ENCODE data around the gene IFI6. TPM values are rescaled to one million over a fixed set of nuclear protein-coding genes. Genes with fewer than 3 reads are reported as not detected.

IFI6 gene
- total and polyA plus RNA-seq, 2 donors (not counting 1 experiment from before 2014, with no cell fraction given) = 11.7 to 12.0 TPM

- peaks cover 17% of the 10 kb centered on the region for H4K20me1 ChIP-seq (ENCODE audit: control insufficient read depth, insufficient read depth, low read length, poor library complexity, severe bottlenecking)
- H3K4me1 ChIP-seq (ENCODE audit: control insufficient read depth in 2 of 2, insufficient read depth in 2 of 2, low read length in 2 of 2) = peaks cover 67 to 89% of the 10 kb centered on the region in 2 donors
- H3K27me3 ChIP-seq (replicated peaks in 1 of 4; ENCODE audit: control extremely low read depth in 1 of 4, control insufficient read depth in 3 of 4, insufficient read depth in 4 of 4, low read length in 3 of 4) = no peaks in the 10 kb centered on the region
- peak overlapping the region; percentile 91 for H3K4me2 ChIP-seq (replicated peaks; ENCODE audit: low read depth, low read length, poor library complexity, severe bottlenecking)
- 76% methylated on average over 10 of the region's 13 CpGs for WGBS (ENCODE audit: insufficient coverage)
- peaks cover 5 to 52% of the 10 kb centered on the region in 2 experiments for H3K36me3 ChIP-seq (replicated peaks in 1 of 2; ENCODE audit: control extremely low read depth in 1 of 2, control insufficient read depth in 1 of 2, extremely low read depth in 1 of 2, insufficient read depth in 2 of 2, low read length in 1 of 2)
- DNase-seq (peak; percentile 12), ATAC-seq (ENCODE audit: low read depth) (no peak)
- no peaks in the 10 kb centered on the region for H3K9me3 Mint-ChIP-seq (ENCODE audit: insufficient read depth)
- peak overlapping the region; percentile 69 for H3K27ac Mint-ChIP-seq
- H3K27me3 Mint-ChIP-seq = no peaks in the 10 kb centered on the region
- TF ChIP-seq, protein P1, sequence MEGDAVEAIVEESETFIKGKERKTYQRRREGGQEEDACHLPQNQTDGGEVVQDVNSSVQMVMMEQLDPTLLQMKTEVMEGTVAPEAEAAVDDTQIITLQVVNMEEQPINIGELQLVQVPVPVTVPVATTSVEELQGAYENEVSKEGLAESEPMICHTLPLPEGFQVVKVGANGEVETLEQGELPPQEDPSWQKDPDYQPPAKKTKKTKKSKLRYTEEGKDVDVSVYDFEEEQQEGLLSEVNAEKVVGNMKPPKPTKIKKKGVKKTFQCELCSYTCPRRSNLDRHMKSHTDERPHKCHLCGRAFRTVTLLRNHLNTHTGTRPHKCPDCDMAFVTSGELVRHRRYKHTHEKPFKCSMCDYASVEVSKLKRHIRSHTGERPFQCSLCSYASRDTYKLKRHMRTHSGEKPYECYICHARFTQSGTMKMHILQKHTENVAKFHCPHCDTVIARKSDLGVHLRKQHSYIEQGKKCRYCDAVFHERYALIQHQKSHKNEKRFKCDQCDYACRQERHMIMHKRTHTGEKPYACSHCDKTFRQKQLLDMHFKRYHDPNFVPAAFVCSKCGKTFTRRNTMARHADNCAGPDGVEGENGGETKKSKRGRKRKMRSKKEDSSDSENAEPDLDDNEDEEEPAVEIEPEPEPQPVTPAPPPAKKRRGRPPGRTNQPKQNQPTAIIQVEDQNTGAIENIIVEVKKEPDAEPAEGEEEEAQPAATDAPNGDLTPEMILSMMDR (IDR thresholded peaks at IDR 0.05) = no peak
- no peak for TF ChIP-seq EZH2 (IDR thresholded peaks at IDR 0.05; ENCODE audit: borderline replicate concordance, insufficient read depth, low read depth, low read length, poor library complexity, severe bottlenecking)
- POLR2A ChIA-PET = interaction anchor here (0.5 kb wide), 1 partner anchor 20 kb away, joined by 4 read pairs; no protein-coding TSS in a partner anchor
- no peak overlapping the region for H3K27ac ChIP-seq (ENCODE audit: low read length in 2 of 2)
- H3K9ac ChIP-seq (ENCODE audit: low read length) = no peak overlapping the region
- peak overlapping the region; percentile 13 for H3K4me3 Mint-ChIP-seq
- intact Hi-C loops (cut with micrococcal nuclease) = no loop called here
- peaks cover 40% of the 10 kb centered on the region for H3K79me2 ChIP-seq (ENCODE audit: control insufficient read depth, insufficient read depth, low read length)
- H2AFZ ChIP-seq (ENCODE audit: insufficient read depth, low read depth, low read length, poor library complexity, severe bottlenecking) = no peak overlapping the region
- H3K4me3 ChIP-seq (ENCODE audit: control extremely low read depth in 1 of 5, extremely low read depth in 1 of 5, insufficient read depth in 1 of 5, low read depth in 2 of 5, low read length in 4 of 5) = peak overlapping the region in 1 of 5 experiments; percentile 63
- H3K4me1 Mint-ChIP-seq = peaks cover 38% of the 10 kb centered on the region
- no peaks in the 10 kb centered on the region for H3K9me3 ChIP-seq (ENCODE audit: control extremely low read depth in 1 of 3, control insufficient read depth in 2 of 3, insufficient read depth in 1 of 3, low read length in 2 of 3)
- CTCF ChIA-PET = interaction anchor here (0.8 to 20.3 kb wide), 7 partner anchors 10 to 41 kb away, joined by 3 to 473 read pairs (median 4); no protein-coding TSS in a partner anchor
Observed at GRCh38 chr1:27623327-27624212, 48.4 kb downstream of the IFI6 start.

DNA sequence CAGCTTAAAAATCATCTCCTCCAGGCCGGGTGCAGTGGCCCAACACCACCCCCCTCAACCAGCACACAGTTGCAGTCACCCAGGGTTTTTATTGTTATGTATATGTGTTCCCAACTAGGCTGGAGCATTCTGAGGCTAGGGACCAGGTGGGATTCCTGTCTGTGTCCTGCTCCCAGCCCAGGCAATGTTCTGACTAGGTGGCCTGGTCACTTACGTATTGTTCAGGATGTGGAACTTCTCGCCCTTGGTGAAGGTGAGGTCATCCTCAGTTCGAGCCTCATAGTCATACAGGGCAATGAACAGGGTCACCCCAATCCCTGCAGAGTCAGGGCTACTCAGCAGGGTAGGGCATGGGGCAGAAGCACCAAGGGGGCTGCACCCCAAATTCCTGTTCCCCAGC lies 49.2 kb downstream of the IFI6 start:
- ChIA-PET POLR2A (interaction anchor here (0.5 kb wide), 1 partner anchor 19 kb away, joined by 4 read pairs; no protein-coding TSS in a partner anchor), CTCF (interaction anchor here (1.2 to 20.3 kb wide), 6 partner anchors 12 to 47 kb away, joined by 3 to 473 read pairs (median 4); no protein-coding TSS in a partner anchor)
- no peak overlapping the region for H3K27ac ChIP-seq (ENCODE audit: low read length in 2 of 2)
- intact Hi-C loops (cut with micrococcal nuclease) = no loop called here
- 69% methylated on average over 3 of the region's 4 CpGs for WGBS (ENCODE audit: insufficient coverage)
- peaks cover 5 to 59% of the 10 kb centered on the region in 2 experiments for H3K36me3 ChIP-seq (replicated peaks in 1 of 2; ENCODE audit: control extremely low read depth in 1 of 2, control insufficient read depth in 1 of 2, extremely low read depth in 1 of 2, insufficient read depth in 2 of 2, low read length in 1 of 2)
- H3K9ac ChIP-seq (ENCODE audit: low read length) = no peak overlapping the region
- Mint-ChIP-seq H3K27me3 (no peaks in the 10 kb centered on the region), H3K4me3 (no peak overlapping the region), H3K9me3 (ENCODE audit: insufficient read depth) (no peaks in the 10 kb centered on the region), H3K4me1 (peaks cover 41% of the 10 kb centered on the region), H3K27ac (no peak overlapping the region)
- no peaks in the 10 kb centered on the region for H3K27me3 ChIP-seq (replicated peaks in 1 of 4; ENCODE audit: control extremely low read depth in 1 of 4, control insufficient read depth in 3 of 4, insufficient read depth in 4 of 4, low read length in 3 of 4)
- peak; percentile 11 for DNase-seq
- no peak overlapping the region for H2AFZ ChIP-seq (ENCODE audit: insufficient read depth, low read depth, low read length, poor library complexity, severe bottlenecking)
- no peak overlapping the region for H3K4me3 ChIP-seq (ENCODE audit: control extremely low read depth in 1 of 5, extremely low read depth in 1 of 5, insufficient read depth in 1 of 5, low read depth in 2 of 5, low read length in 4 of 5)
- TF ChIP-seq, protein P1 (IDR thresholded peaks at IDR 0.05) = no peak
- no peak for TF ChIP-seq EZH2 (IDR thresholded peaks at IDR 0.05; ENCODE audit: borderline replicate concordance, insufficient read depth, low read depth, low read length, poor library complexity, severe bottlenecking)
- H3K4me1 ChIP-seq (ENCODE audit: control insufficient read depth in 2 of 2, insufficient read depth in 2 of 2, low read length in 2 of 2) = peaks cover 67 to 89% of the 10 kb centered on the region in 2 donors
- H3K4me2 ChIP-seq (replicated peaks; ENCODE audit: low read depth, low read length, poor library complexity, severe bottlenecking) = peak overlapping the region; percentile 91
- ATAC-seq (ENCODE audit: low read depth) = no peak
- H3K79me2 ChIP-seq (ENCODE audit: control insufficient read depth, insufficient read depth, low read length) = peaks cover 48% of the 10 kb centered on the region
- no peaks in the 10 kb centered on the region for H3K9me3 ChIP-seq (ENCODE audit: control extremely low read depth in 1 of 3, control insufficient read depth in 2 of 3, insufficient read depth in 1 of 3, low read length in 2 of 3)
- peaks cover 25% of the 10 kb centered on the region for H4K20me1 ChIP-seq (ENCODE audit: control insufficient read depth, insufficient read depth, low read length, poor library complexity, severe bottlenecking)

Measured in B cell (primary cell).